HepG2 (cell line): ENCODE results near the gene UBE2I. TPM values are rescaled to one million over a fixed set of nuclear protein-coding genes. Genes with fewer than 3 reads are reported as not detected.

Experiments
- DR1 ChIP-seq: sonication (generic); formaldehyde crosslinking; IDR thresholded peaks from 2 replicates; pipeline ENCODE4 v1.8.0; 2021; ENCODE audit warnings: mild to moderate bottlenecking, missing genetic modification reagents, inconsistent platforms
- GMEB1 ChIP-seq: sonication (generic); formaldehyde crosslinking; IDR thresholded peaks from 2 replicates; pipeline ENCODE4 v1.5.1; 2020; ENCODE audit warnings: missing genetic modification reagents, mild to moderate bottlenecking, borderline replicate concordance
- HNF4G ChIP-seq, 2 experiments: sonication (generic) in 1 of 2; formaldehyde crosslinking in 1 of 2; IDR thresholded peaks; 2 replicates each; pipeline versions ENCODE4 v1.4.0 to v1.6.1; 2011 to 2020; ENCODE audit warnings: borderline replicate concordance in 2 of 2, low read depth in 2 of 2, mild to moderate bottlenecking in 2 of 2, low read length in 1 of 2, missing genetic modification reagents in 1 of 2, moderate library complexity in 1 of 2
- JARID2 ChIP-seq: sonication (generic); formaldehyde crosslinking; IDR thresholded peaks from 2 replicates; pipeline ENCODE4 v1.8.1; 2023; ENCODE audit warnings: missing genetic modification reagents, inconsistent platforms; ENCODE audit not compliant: insufficient replicate concordance
- KAT7 ChIP-seq: IDR thresholded peaks from 2 replicates; pipeline ENCODE4 v1.6.1; 2018; ENCODE audit warnings: borderline replicate concordance, missing compliant biosample characterization
- SMAD3 ChIP-seq: sonication (generic); formaldehyde crosslinking; IDR thresholded peaks from 2 replicates; pipeline ENCODE4 v1.4.0; 2020; ENCODE audit warnings: missing genetic modification reagents
- ZNF17 ChIP-seq: sonication (generic); formaldehyde crosslinking; IDR thresholded peaks from 2 replicates; pipeline ENCODE4 v1.5.0; 2020; ENCODE audit warnings: mild to moderate bottlenecking, missing genetic modification reagents
- ZNF503 ChIP-seq: sonication (generic); formaldehyde crosslinking; IDR thresholded peaks from 2 replicates; pipeline ENCODE4 v1.4.0; 2020; ENCODE audit warnings: missing genetic modification reagents
- polyA plus RNA-seq, 8 experiments: library from polyadenylated mRNA; depleted of rRNA in 3 of 8; stranded (reverse) in 7 of 8; unstranded in 1 of 8; fragments of >200 nt; fragmentation: Illumina TruSeq in 4 of 8; extraction: Trizol in 4 of 8; gene quantifications; 2 replicates each; pipeline versions ENCODE4 v1.2.1 to v1.2.3, GENCODE V29; 2011 to 2016; ENCODE audit warnings: low read depth in 4 of 8, missing spikeins in 1 of 8, mixed read lengths in 1 of 8; ENCODE audit not compliant: insufficient read depth in 1 of 8
- total RNA-seq, 5 experiments: library from RNA; depleted of rRNA; stranded (reverse); fragments of >200 nt; fragmentation: Illumina TruSeq; extraction: Trizol; gene quantifications; 2 replicates each; pipeline ENCODE4 v1.2.3, GENCODE V29; 2016; ENCODE audit warnings: low read depth in 1 of 5
- TF ChIP-seq, protein P1 (sequence below): sonication (generic); formaldehyde crosslinking; IDR thresholded peaks from 2 replicates; pipeline ENCODE4 v1.9.0; 2022; ENCODE audit warnings: low read depth, missing genetic modification reagents
- TF ChIP-seq, protein P2 (sequence below): sonication (generic); formaldehyde crosslinking; IDR thresholded peaks from 2 replicates; pipeline ENCODE4 v1.4.0; 2020; ENCODE audit warnings: missing genetic modification reagents, mild to moderate bottlenecking, borderline replicate concordance
- TF ChIP-seq, protein P3 (sequence below): sonication (generic); formaldehyde crosslinking; IDR thresholded peaks from 2 replicates; pipeline ENCODE4 v1.4.0; 2020; ENCODE audit warnings: mild to moderate bottlenecking, missing genetic modification reagents
- TF ChIP-seq, protein P4 (sequence below): sonication (generic); formaldehyde crosslinking; IDR thresholded peaks from 2 replicates; pipeline ENCODE4 v1.5.1; 2020; ENCODE audit warnings: missing genetic modification reagents, mild to moderate bottlenecking, borderline replicate concordance

The UBE2I gene
- total and polyA plus RNA-seq, 2 of the 13 experiments (the other 11 are each of a cell fraction or from before 2014, with no cell fraction given): 75.8 to 98.9 TPM

GRCh38 chr16:1299012-1299867 lies 10.2 kb upstream of the UBE2I start (continued):
- TF ChIP-seq SMAD3 (CRISPR knock-in tag) (0 out of 2 replicates have a peak, but pooled peaks have one; percentile 15), ZNF17 (CRISPR knock-in tag) (no peak), KAT7 (CRISPR knock-in tag) (no peak), JARID2 (CRISPR knock-in tag) (no peak), DR1 (CRISPR knock-in tag) (no peak), ZNF503 (CRISPR knock-in tag) (no peak), GMEB1 (CRISPR knock-in tag) (peak; percentile 37; the same call in 1 of the 2 replicates), HNF4G (IDR thresholded peaks at IDR 0.05; ENCODE audit: borderline replicate concordance, low read depth, low read length) (peak; percentile 58; the same call in 1 of the 2 replicates), HNF4G (CRISPR knock-in tag; IDR thresholded peaks at IDR 0.05; ENCODE audit: borderline replicate concordance, low read depth) (peak; percentile 63; the same call in 1 of the 2 replicates)
- TF ChIP-seq, protein P1, sequence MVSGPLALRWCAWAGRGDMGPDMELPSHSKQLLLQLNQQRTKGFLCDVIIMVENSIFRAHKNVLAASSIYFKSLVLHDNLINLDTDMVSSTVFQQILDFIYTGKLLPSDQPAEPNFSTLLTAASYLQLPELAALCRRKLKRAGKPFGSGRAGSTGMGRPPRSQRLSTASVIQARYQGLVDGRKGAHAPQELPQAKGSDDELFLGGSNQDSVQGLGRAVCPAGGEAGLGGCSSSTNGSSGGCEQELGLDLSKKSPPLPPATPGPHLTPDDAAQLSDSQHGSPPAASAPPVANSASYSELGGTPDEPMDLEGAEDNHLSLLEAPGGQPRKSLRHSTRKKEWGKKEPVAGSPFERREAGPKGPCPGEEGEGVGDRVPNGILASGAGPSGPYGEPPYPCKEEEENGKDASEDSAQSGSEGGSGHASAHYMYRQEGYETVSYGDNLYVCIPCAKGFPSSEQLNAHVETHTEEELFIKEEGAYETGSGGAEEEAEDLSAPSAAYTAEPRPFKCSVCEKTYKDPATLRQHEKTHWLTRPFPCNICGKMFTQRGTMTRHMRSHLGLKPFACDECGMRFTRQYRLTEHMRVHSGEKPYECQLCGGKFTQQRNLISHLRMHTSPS (CRISPR knock-in tag): 0 out of 2 replicates have a peak, but pooled peaks have one; percentile 27
- TF ChIP-seq, protein P2, sequence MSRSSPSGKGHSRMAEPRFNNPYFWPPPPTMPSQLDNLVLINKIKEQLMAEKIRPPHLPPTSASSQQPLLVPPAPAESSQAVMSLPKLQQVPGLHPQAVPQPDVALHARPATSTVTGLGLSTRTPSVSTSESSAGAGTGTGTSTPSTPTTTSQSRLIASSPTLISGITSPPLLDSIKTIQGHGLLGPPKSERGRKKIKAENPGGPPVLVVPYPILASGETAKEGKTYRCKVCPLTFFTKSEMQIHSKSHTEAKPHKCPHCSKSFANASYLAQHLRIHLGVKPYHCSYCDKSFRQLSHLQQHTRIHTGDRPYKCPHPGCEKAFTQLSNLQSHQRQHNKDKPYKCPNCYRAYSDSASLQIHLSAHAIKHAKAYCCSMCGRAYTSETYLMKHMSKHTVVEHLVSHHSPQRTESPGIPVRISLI: peak; percentile 94
- TF ChIP-seq, protein P3, sequence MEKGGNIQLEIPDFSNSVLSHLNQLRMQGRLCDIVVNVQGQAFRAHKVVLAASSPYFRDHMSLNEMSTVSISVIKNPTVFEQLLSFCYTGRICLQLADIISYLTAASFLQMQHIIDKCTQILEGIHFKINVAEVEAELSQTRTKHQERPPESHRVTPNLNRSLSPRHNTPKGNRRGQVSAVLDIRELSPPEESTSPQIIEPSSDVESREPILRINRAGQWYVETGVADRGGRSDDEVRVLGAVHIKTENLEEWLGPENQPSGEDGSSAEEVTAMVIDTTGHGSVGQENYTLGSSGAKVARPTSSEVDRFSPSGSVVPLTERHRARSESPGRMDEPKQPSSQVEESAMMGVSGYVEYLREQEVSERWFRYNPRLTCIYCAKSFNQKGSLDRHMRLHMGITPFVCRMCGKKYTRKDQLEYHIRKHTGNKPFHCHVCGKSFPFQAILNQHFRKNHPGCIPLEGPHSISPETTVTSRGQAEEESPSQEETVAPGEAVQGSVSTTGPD (CRISPR knock-in tag): no peak
- TF ChIP-seq, protein P4, sequence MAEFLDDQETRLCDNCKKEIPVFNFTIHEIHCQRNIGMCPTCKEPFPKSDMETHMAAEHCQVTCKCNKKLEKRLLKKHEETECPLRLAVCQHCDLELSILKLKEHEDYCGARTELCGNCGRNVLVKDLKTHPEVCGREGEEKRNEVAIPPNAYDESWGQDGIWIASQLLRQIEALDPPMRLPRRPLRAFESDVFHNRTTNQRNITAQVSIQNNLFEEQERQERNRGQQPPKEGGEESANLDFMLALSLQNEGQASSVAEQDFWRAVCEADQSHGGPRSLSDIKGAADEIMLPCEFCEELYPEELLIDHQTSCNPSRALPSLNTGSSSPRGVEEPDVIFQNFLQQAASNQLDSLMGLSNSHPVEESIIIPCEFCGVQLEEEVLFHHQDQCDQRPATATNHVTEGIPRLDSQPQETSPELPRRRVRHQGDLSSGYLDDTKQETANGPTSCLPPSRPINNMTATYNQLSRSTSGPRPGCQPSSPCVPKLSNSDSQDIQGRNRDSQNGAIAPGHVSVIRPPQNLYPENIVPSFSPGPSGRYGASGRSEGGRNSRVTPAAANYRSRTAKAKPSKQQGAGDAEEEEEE (CRISPR knock-in tag): peak; percentile 79; the same call in 1 of the 2 replicates
